WTC11 (cell line): ENCODE data around the gene DOK1. TPM values are rescaled to one million over a fixed set of nuclear protein-coding genes. Genes with fewer than 3 reads are reported as not detected.

ENCODE experiments used
- ARID4B ChIP-seq: sonication (generic); formaldehyde crosslinking; IDR thresholded peaks from 2 replicates; pipeline ENCODE4 v1.8.0; 2023; ENCODE audit warnings: missing genetic modification reagents, mild to moderate bottlenecking, borderline replicate concordance
- ATF1 ChIP-seq: sonication (generic); formaldehyde crosslinking; IDR thresholded peaks from 2 replicates; pipeline ENCODE4 v1.8.1; 2023; ENCODE audit warnings: mild to moderate bottlenecking, moderate library complexity, missing genetic modification reagents
- CBFB ChIP-seq: sonication (generic); formaldehyde crosslinking; IDR thresholded peaks from 2 replicates; pipeline ENCODE4 v1.8.1; 2022; ENCODE audit warnings: mild to moderate bottlenecking, low read depth, missing genetic modification reagents
- CREB1 ChIP-seq: sonication (generic); formaldehyde crosslinking; IDR thresholded peaks from 2 replicates; pipeline ENCODE4 v1.8.0; 2023; ENCODE audit warnings: mild to moderate bottlenecking, missing genetic modification reagents
- E2F1 ChIP-seq: sonication (generic); formaldehyde crosslinking; IDR thresholded peaks from 2 replicates; pipeline ENCODE4 v1.8.0; 2022; ENCODE audit warnings: mild to moderate bottlenecking, missing genetic modification reagents
- GRHL2 ChIP-seq: fragments of 250-450 bp; sonication (Bioruptor Pico); IDR thresholded peaks from 2 replicates; pipeline ENCODE4 v1.8.0; 2022; ENCODE audit warnings: mild to moderate bottlenecking, moderate library complexity; ENCODE audit not compliant: insufficient replicate concordance, severe bottlenecking
- KAT7 ChIP-seq: sonication (generic); formaldehyde crosslinking; IDR thresholded peaks from 2 replicates; pipeline ENCODE4 v1.8.1; 2023; ENCODE audit warnings: missing genetic modification reagents, mild to moderate bottlenecking, borderline replicate concordance
- MYBL2 ChIP-seq: sonication (generic); formaldehyde crosslinking; IDR thresholded peaks from 2 replicates; pipeline ENCODE4 v1.8.1; 2023; ENCODE audit warnings: mild to moderate bottlenecking, moderate library complexity, missing genetic modification reagents
- NR3C1 ChIP-seq: sonication (generic); formaldehyde crosslinking; conservative IDR thresholded peaks from 2 replicates; pipeline ENCODE4 v1.8.1; 2023; ENCODE audit warnings: low read depth, mild to moderate bottlenecking, missing genetic modification reagents
- OVOL2 ChIP-seq: fragments of 250-450 bp; sonication (Bioruptor Pico); IDR thresholded peaks from 2 replicates; pipeline ENCODE4 v1.9.0; 2021; ENCODE audit warnings: mild to moderate bottlenecking, borderline replicate concordance
- RELA ChIP-seq: sonication (generic); formaldehyde crosslinking; IDR thresholded peaks from 2 replicates; pipeline ENCODE4 v1.8.1; 2022; ENCODE audit warnings: missing genetic modification reagents, mild to moderate bottlenecking, borderline replicate concordance
- TCF7 ChIP-seq: sonication (generic); formaldehyde crosslinking; IDR thresholded peaks from 2 replicates; pipeline ENCODE4 v1.8.0; 2022; ENCODE audit warnings: mild to moderate bottlenecking, low read depth, missing genetic modification reagents, moderate library complexity
- TEAD4 ChIP-seq: sonication (generic); formaldehyde crosslinking; IDR thresholded peaks from 2 replicates; pipeline ENCODE4 v1.8.0; 2022; ENCODE audit warnings: mild to moderate bottlenecking, missing genetic modification reagents
- ZBTB21 ChIP-seq: sonication (generic); formaldehyde crosslinking; IDR thresholded peaks from 2 replicates; pipeline ENCODE4 v1.8.1; 2023; ENCODE audit warnings: mild to moderate bottlenecking, missing genetic modification reagents, borderline replicate concordance
- ZNF121 ChIP-seq: sonication (generic); formaldehyde crosslinking; IDR thresholded peaks from 2 replicates; pipeline ENCODE4 v1.8.0; 2023; ENCODE audit warnings: missing genetic modification reagents
- ZNF219 ChIP-seq: sonication (generic); formaldehyde crosslinking; IDR thresholded peaks from 2 replicates; pipeline ENCODE4 v1.8.0; 2023; ENCODE audit warnings: missing genetic modification reagents, mild to moderate bottlenecking, borderline replicate concordance
- ZNF263 ChIP-seq: sonication (generic); formaldehyde crosslinking; IDR thresholded peaks from 2 replicates; pipeline ENCODE4 v1.8.1; 2022; ENCODE audit warnings: low read depth, mild to moderate bottlenecking, moderate library complexity, missing genetic modification reagents
- ZNF281 ChIP-seq: sonication (generic); formaldehyde crosslinking; IDR thresholded peaks from 2 replicates; pipeline ENCODE4 v1.8.0; 2023; ENCODE audit warnings: mild to moderate bottlenecking, missing genetic modification reagents
- ZNF396 ChIP-seq: fragments of 250-450 bp; sonication (Bioruptor Pico); IDR thresholded peaks from 2 replicates; pipeline ENCODE4 v1.8.0; 2021; ENCODE audit warnings: mild to moderate bottlenecking, moderate library complexity, borderline replicate concordance
- total RNA-seq: library from RNA; stranded (reverse); gene quantifications from 3 replicates; pipeline ENCODE4 v1.2.3, GENCODE V29; 2021
- TF ChIP-seq, protein P1 (sequence below): sonication (generic); formaldehyde crosslinking; IDR thresholded peaks from 2 replicates; pipeline ENCODE4 v1.8.1; 2023; ENCODE audit warnings: mild to moderate bottlenecking, missing genetic modification reagents
- TF ChIP-seq, protein P2 (sequence below): sonication (generic); formaldehyde crosslinking; IDR thresholded peaks from 2 replicates; pipeline ENCODE4 v1.8.1; 2022; ENCODE audit warnings: low read depth, missing genetic modification reagents, borderline replicate concordance
- TF ChIP-seq, protein P3 (sequence below): fragments of 250-450 bp; sonication (Bioruptor Pico); IDR thresholded peaks from 2 replicates; pipeline ENCODE4 v1.9.0; 2021; ENCODE audit warnings: mild to moderate bottlenecking, borderline replicate concordance

DOK1 gene
- total RNA-seq, 1 experiment from 2014 or later = 15.9 TPM

DNA sequence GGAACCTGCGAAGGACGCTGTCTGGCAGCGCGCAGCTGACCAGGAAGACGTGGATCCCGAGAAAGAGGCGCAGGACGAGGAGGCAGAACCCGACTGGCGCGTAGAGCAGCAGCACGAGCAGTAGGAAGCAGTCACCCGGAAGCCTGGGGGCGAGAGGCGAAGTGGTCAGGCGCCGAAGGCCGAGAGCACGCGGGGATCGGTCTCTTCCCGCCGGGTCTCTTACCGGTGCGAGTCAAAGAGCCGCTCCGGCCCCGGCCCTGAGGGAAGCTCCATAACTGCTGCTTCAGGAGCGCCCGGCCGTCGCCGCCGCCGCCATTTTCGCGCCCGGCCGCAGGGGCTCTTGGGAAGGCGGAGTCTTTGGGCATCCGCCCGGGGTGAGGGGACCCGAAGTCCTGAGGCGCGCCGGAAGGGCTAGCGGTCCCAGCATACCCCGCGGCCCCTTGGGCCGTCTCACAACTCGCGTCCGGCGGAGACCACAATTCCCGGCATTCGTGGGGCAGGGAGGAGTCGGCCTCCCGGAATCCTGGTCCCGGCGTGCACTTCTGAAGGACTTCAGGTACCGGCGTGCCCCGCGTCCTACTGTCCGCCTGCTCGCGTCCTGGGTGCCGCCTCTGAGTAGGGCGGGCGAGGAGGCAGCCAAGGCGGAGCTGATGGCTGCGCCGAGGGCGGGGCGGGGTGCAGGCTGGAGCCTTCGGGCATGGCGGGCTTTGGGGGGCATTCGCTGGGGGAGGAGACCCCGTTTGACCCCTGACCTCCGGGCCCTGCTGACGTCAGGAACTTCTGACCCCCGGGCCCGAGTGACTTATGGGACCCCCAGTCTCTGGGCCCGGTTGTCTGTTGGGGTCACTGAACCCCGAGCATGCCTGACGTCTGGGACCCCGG, 24.9 kb upstream of the DOK1 start, which contains the start of the genes AUP1 and HTRA2 (continued):
- TF ChIP-seq ZBTB21 (CRISPR knock-in tag) (no peak), ZNF219 (CRISPR knock-in tag) (no peak), E2F1 (CRISPR knock-in tag) (no peak), KAT7 (0 out of 2 replicates have a peak, but pooled peaks have one; percentile 80), ATF1 (CRISPR knock-in tag) (no peak), CBFB (peak; percentile 77; the same call in 1 of the 2 replicates), GRHL2 (CRISPR knock-in tag) (no peak), TEAD4 (0 out of 2 replicates have a peak, but pooled peaks have one; percentile 67), OVOL2 (CRISPR knock-in tag) (no peak), ZNF396 (CRISPR knock-in tag) (no peak), CREB1 (no peak), NR3C1 (no peak), MYBL2 (0 out of 2 replicates have a peak, but pooled peaks have one; percentile 2), ZNF281 (CRISPR knock-in tag) (no peak), ZNF263 (CRISPR knock-in tag) (no peak), ARID4B (no peak), RELA (CRISPR knock-in tag) (peak; percentile 63; the same call in 1 of the 2 replicates), ZNF121 (CRISPR knock-in tag) (no peak), TCF7 (CRISPR knock-in tag) (no peak)
- TF ChIP-seq, protein P1, sequence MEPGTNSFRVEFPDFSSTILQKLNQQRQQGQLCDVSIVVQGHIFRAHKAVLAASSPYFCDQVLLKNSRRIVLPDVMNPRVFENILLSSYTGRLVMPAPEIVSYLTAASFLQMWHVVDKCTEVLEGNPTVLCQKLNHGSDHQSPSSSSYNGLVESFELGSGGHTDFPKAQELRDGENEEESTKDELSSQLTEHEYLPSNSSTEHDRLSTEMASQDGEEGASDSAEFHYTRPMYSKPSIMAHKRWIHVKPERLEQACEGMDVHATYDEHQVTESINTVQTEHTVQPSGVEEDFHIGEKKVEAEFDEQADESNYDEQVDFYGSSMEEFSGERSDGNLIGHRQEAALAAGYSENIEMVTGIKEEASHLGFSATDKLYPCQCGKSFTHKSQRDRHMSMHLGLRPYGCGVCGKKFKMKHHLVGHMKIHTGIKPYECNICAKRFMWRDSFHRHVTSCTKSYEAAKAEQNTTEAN = no peak
- TF ChIP-seq, protein P2, sequence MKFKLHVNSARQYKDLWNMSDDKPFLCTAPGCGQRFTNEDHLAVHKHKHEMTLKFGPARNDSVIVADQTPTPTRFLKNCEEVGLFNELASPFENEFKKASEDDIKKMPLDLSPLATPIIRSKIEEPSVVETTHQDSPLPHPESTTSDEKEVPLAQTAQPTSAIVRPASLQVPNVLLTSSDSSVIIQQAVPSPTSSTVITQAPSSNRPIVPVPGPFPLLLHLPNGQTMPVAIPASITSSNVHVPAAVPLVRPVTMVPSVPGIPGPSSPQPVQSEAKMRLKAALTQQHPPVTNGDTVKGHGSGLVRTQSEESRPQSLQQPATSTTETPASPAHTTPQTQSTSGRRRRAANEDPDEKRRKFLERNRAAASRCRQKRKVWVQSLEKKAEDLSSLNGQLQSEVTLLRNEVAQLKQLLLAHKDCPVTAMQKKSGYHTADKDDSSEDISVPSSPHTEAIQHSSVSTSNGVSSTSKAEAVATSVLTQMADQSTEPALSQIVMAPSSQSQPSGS = no peak
- TF ChIP-seq, protein P3, sequence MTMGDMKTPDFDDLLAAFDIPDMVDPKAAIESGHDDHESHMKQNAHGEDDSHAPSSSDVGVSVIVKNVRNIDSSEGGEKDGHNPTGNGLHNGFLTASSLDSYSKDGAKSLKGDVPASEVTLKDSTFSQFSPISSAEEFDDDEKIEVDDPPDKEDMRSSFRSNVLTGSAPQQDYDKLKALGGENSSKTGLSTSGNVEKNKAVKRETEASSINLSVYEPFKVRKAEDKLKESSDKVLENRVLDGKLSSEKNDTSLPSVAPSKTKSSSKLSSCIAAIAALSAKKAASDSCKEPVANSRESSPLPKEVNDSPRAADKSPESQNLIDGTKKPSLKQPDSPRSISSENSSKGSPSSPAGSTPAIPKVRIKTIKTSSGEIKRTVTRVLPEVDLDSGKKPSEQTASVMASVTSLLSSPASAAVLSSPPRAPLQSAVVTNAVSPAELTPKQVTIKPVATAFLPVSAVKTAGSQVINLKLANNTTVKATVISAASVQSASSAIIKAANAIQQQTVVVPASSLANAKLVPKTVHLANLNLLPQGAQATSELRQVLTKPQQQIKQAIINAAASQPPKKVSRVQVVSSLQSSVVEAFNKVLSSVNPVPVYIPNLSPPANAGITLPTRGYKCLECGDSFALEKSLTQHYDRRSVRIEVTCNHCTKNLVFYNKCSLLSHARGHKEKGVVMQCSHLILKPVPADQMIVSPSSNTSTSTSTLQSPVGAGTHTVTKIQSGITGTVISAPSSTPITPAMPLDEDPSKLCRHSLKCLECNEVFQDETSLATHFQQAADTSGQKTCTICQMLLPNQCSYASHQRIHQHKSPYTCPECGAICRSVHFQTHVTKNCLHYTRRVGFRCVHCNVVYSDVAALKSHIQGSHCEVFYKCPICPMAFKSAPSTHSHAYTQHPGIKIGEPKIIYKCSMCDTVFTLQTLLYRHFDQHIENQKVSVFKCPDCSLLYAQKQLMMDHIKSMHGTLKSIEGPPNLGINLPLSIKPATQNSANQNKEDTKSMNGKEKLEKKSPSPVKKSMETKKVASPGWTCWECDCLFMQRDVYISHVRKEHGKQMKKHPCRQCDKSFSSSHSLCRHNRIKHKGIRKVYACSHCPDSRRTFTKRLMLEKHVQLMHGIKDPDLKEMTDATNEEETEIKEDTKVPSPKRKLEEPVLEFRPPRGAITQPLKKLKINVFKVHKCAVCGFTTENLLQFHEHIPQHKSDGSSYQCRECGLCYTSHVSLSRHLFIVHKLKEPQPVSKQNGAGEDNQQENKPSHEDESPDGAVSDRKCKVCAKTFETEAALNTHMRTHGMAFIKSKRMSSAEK (CRISPR knock-in tag) = no peak
